H1 (cell line): ENCODE results near the gene FHIP1B. TPM values are rescaled to one million over a fixed set of nuclear protein-coding genes. Genes with fewer than 3 reads are reported as not detected.

Source experiments
- CTCF ChIA-PET: fragments of 300-600 bp; sonication (Branson Sonifier 250); formaldehyde crosslinking; loops from one replicate; lab custom pipeline; 2021; ENCODE audit not compliant: partially characterized antibody; lab: Charles Lee
- POLR2A ChIA-PET: fragments of 300-600 bp; sonication (Branson Sonifier 250); formaldehyde crosslinking; loops from one replicate; lab custom pipeline; 2021; ENCODE audit warnings: inconsistent platforms; ENCODE audit not compliant: partially characterized antibody; lab: Charles Lee
- DNase-seq, 2 experiments: peaks; one replicate each; pipeline versions ENCODE4 v3.0.0 to v3.0.0-alpha.2; 2010 to 2022; ENCODE audit warnings: low spot score in 2 of 2, low read depth in 1 of 2, mixed read lengths in 1 of 2
- FAIRE-seq: peaks from 2 replicates; lab custom pipeline; 2011; peaks lifted over from hg19 to GRCh38; lab: Jason Lieb, UNC
- H2AFZ ChIP-seq: 2 replicates; pipeline ENCODE4 v1.8.1; 2012; ENCODE audit warnings: low read length, inconsistent platforms
- H2AK5ac ChIP-seq: 2 replicates; pipeline ENCODE4 v1.6.1; 2013; ENCODE audit warnings: low read depth, low read length
- H2BK120ac ChIP-seq: replicated peaks from 2 replicates; pipeline ENCODE3; 2013; ENCODE audit warnings: low read depth, low read length, inconsistent platforms
- H2BK12ac ChIP-seq: 2 replicates; pipeline ENCODE4 v1.6.1; 2013; ENCODE audit warnings: low read depth, low read length
- H2BK15ac ChIP-seq: 2 replicates; pipeline ENCODE4 v1.6.1; 2013; ENCODE audit warnings: low read length
- H2BK20ac ChIP-seq: 2 replicates; pipeline ENCODE4 v1.6.1; 2013; ENCODE audit warnings: low read length
- H2BK5ac ChIP-seq: 2 replicates; pipeline ENCODE4 v1.6.1; 2013; ENCODE audit warnings: low read depth, low read length
- H3K14ac ChIP-seq: 2 replicates; pipeline ENCODE4 v1.6.1; 2013; ENCODE audit warnings: inconsistent platforms; ENCODE audit not compliant: insufficient read length
- H3K18ac ChIP-seq: 2 replicates; pipeline ENCODE4 v1.6.1; 2013; ENCODE audit warnings: low read length; ENCODE audit errors: extremely low read depth
- H3K23ac ChIP-seq: 2 replicates; pipeline ENCODE4 v1.6.1; 2013; ENCODE audit warnings: inconsistent platforms; ENCODE audit not compliant: insufficient read length
- H3K23me2 ChIP-seq: 2 replicates; pipeline ENCODE4 v1.6.1; 2013; ENCODE audit warnings: low read depth, low read length
- H3K27ac ChIP-seq: 2 replicates; pipeline ENCODE4 v1.6.1; 2011; ENCODE audit warnings: low read depth, low read length, inconsistent platforms
- H3K27me3 ChIP-seq, 4 experiments: replicated peaks in 1 of 4; 1 replicate in 1 of 4; 2 replicates in 3 of 4; pipeline versions ENCODE4 v1.6.1 to v1.8.1; 2011 to 2013; ENCODE audit warnings: low read length in 3 of 4, mild to moderate bottlenecking in 3 of 4, inconsistent platforms in 2 of 4, mixed read lengths in 2 of 4, moderate library complexity in 1 of 4; ENCODE audit not compliant: control insufficient read depth in 3 of 4, insufficient read depth in 3 of 4; ENCODE audit errors: extremely low read depth in 1 of 4
- H3K36me3 ChIP-seq, 4 experiments: 2 replicates each; pipeline versions ENCODE4 v1.6.1 to v1.8.1; 2011 to 2013; ENCODE audit warnings: mild to moderate bottlenecking in 4 of 4, low read length in 3 of 4, moderate library complexity in 2 of 4, control low read depth in 1 of 4, inconsistent platforms in 1 of 4; ENCODE audit not compliant: insufficient read depth in 4 of 4, control insufficient read depth in 2 of 4
- H3K4ac ChIP-seq: replicated peaks from 2 replicates; pipeline ENCODE3; 2013; ENCODE audit warnings: low read length, low read depth, mixed read lengths, inconsistent platforms; ENCODE audit not compliant: insufficient read length
- H3K4me1 ChIP-seq, 4 experiments: replicated peaks in 1 of 4; 1 replicate in 1 of 4; 2 replicates in 3 of 4; pipeline versions ENCODE4 v1.6.1 to v1.8.1; 2011 to 2013; ENCODE audit warnings: low read length in 3 of 4, inconsistent platforms in 2 of 4, mixed read lengths in 1 of 4; ENCODE audit not compliant: insufficient read depth in 4 of 4, control insufficient read depth in 3 of 4
- H3K4me2 ChIP-seq, 2 experiments: 2 replicates each; pipeline versions ENCODE4 v1.6.1 to v1.8.1; 2011 to 2013; ENCODE audit warnings: low read depth in 2 of 2, low read length in 2 of 2, control low read depth in 1 of 2, inconsistent platforms in 1 of 2, mild to moderate bottlenecking in 1 of 2; ENCODE audit not compliant: insufficient read depth in 1 of 2
- H3K4me3 ChIP-seq, 4 experiments: fragments of 200-600, 300-600 bp in 1 of 4; sonication (generic), shearing (Covaris generic), sonication (Bioruptor Twin) in 1 of 4; 2 replicates each; pipeline versions ENCODE4 v1.5.1 to v1.8.1; 2011 to 2016; ENCODE audit warnings: low read length in 4 of 4, low read depth in 3 of 4, control low read depth in 2 of 4, inconsistent platforms in 2 of 4, mild to moderate bottlenecking in 2 of 4, mixed read lengths in 1 of 4, moderate library complexity in 1 of 4; ENCODE audit not compliant: insufficient read depth in 2 of 4; ENCODE audit errors: extremely low read depth in 1 of 4
- H3K56ac ChIP-seq: replicated peaks from 2 replicates; pipeline ENCODE3; 2013; ENCODE audit warnings: low read depth, mild to moderate bottlenecking, mixed read lengths, low read length, inconsistent platforms; ENCODE audit not compliant: insufficient read length
- H3K79me1 ChIP-seq: 2 replicates; pipeline ENCODE4 v1.6.1; 2013; ENCODE audit warnings: low read depth, low read length, control low read depth
- H3K79me2 ChIP-seq, 2 experiments: 2 replicates each; pipeline versions ENCODE4 v1.6.1 to v1.8.1; 2012 to 2013; ENCODE audit warnings: low read length in 2 of 2, mild to moderate bottlenecking in 2 of 2, inconsistent platforms in 1 of 2; ENCODE audit not compliant: insufficient read depth in 2 of 2, control insufficient read depth in 1 of 2
- H3K9ac ChIP-seq, 4 experiments: replicated peaks in 1 of 4; 1 replicate in 1 of 4; 2 replicates in 3 of 4; pipeline versions ENCODE4 v1.6.1 to v1.8.1; 2011 to 2013; ENCODE audit warnings: low read depth in 3 of 4, low read length in 3 of 4, control low read depth in 2 of 4, mild to moderate bottlenecking in 2 of 4, moderate library complexity in 2 of 4, inconsistent platforms in 1 of 4; ENCODE audit errors: extremely low read depth in 1 of 4
- H3K9me3 ChIP-seq, 2 experiments: 2 replicates each; pipeline versions ENCODE4 v1.6.1 to v1.8.1; 2012 to 2013; ENCODE audit warnings: mild to moderate bottlenecking in 2 of 2, moderate library complexity in 2 of 2, control low read depth in 1 of 2, inconsistent platforms in 1 of 2, low read depth in 1 of 2, low read length in 1 of 2, mixed read lengths in 1 of 2; ENCODE audit not compliant: insufficient read depth in 2 of 2
- H4K20me1 ChIP-seq, 2 experiments: replicated peaks in 1 of 2; 2 replicates each; pipeline versions ENCODE3 to v1.8.1; 2011 to 2013; ENCODE audit warnings: inconsistent platforms in 2 of 2, low read length in 2 of 2, mild to moderate bottlenecking in 1 of 2; ENCODE audit not compliant: insufficient read depth in 2 of 2, control insufficient read depth in 1 of 2
- H4K5ac ChIP-seq: 2 replicates; pipeline ENCODE4 v1.6.1; 2013; ENCODE audit warnings: low read length, low read depth, mixed read lengths, inconsistent platforms; ENCODE audit not compliant: insufficient read length
- H4K8ac ChIP-seq: 2 replicates; pipeline ENCODE4 v1.8.0; 2013; ENCODE audit warnings: mild to moderate bottlenecking, moderate library complexity, low read length, inconsistent platforms; ENCODE audit not compliant: insufficient read depth; ENCODE audit errors: extremely low read depth
- H4K91ac ChIP-seq: replicated peaks from 2 replicates; pipeline ENCODE3; 2013; ENCODE audit warnings: low read length, mixed read lengths, inconsistent platforms; ENCODE audit not compliant: insufficient read length
- BACH1 ChIP-seq: IDR thresholded peaks from 2 replicates; pipeline ENCODE4 v1.6.1; 2012; ENCODE audit warnings: low read length, improper control_type of control experiment
- BRCA1 ChIP-seq: IDR thresholded peaks from 2 replicates; pipeline ENCODE4 v1.6.1; 2012; ENCODE audit warnings: low read depth, low read length, improper control_type of control experiment
- CBX5 ChIP-seq: fragments of 300-800, 300-1000 bp; sonication (generic); IDR thresholded peaks from 2 replicates; pipeline ENCODE4 v1.7.1; 2016; ENCODE audit warnings: antibody characterized with exemption, low read length, low read depth
- CEBPB ChIP-seq: IDR thresholded peaks from 2 replicates; pipeline ENCODE4 v1.6.1; 2012; ENCODE audit warnings: low read depth, low read length
- CREB1 ChIP-seq: IDR thresholded peaks from 2 replicates; pipeline ENCODE4 v1.6.1; 2012; ENCODE audit warnings: inconsistent platforms
- EGR1 ChIP-seq: IDR thresholded peaks from 2 replicates; pipeline ENCODE4 v1.6.1; 2011; ENCODE audit warnings: low read depth, low read length, borderline replicate concordance
- HDAC6 ChIP-seq: IDR thresholded peaks from one replicate; pipeline ENCODE4 v1.7.1; 2012; ENCODE audit warnings: low read depth, mild to moderate bottlenecking, inconsistent platforms, low read length, moderate library complexity
- POU5F1 ChIP-seq: IDR thresholded peaks from 2 replicates; pipeline ENCODE4 v1.6.1; 2011; ENCODE audit warnings: low read depth, mild to moderate bottlenecking, low read length, moderate library complexity
- RAD21 ChIP-seq, 2 experiments: IDR thresholded peaks in 1 of 2; conservative IDR thresholded peaks in 1 of 2; 2 replicates each; pipeline ENCODE4 v1.6.1; 2011; ENCODE audit warnings: low read depth in 2 of 2, low read length in 2 of 2, improper control_type of control experiment in 1 of 2, inconsistent platforms in 1 of 2, mild to moderate bottlenecking in 1 of 2, moderate library complexity in 1 of 2
- RBBP5 ChIP-seq: IDR thresholded peaks from 2 replicates; pipeline ENCODE4 v1.7.1; 2012; ENCODE audit warnings: low read depth, mild to moderate bottlenecking, inconsistent platforms, low read length, moderate library complexity, borderline replicate concordance
- RFX5 ChIP-seq: IDR thresholded peaks from 2 replicates; pipeline ENCODE4 v1.6.1; 2011; ENCODE audit warnings: low read depth, low read length, improper control_type of control experiment, borderline replicate concordance
- SIRT6 ChIP-seq: IDR thresholded peaks from one replicate; pipeline ENCODE4 v1.7.1; 2012; ENCODE audit warnings: low read length, inconsistent platforms
- SIX5 ChIP-seq: IDR thresholded peaks from 2 replicates; pipeline ENCODE4 v1.6.1; 2011; ENCODE audit warnings: mild to moderate bottlenecking, low read depth, low read length
- SP1 ChIP-seq: IDR thresholded peaks from 2 replicates; pipeline ENCODE4 v1.6.1; 2011; ENCODE audit warnings: low read depth, low read length
- YY1 ChIP-seq: IDR thresholded peaks from 2 replicates; pipeline ENCODE4 v1.6.1; 2011; ENCODE audit warnings: low read depth, mild to moderate bottlenecking, low read length
- WGBS, 2 experiments: shearing (Covaris generic) in 1 of 2; methylation state at CpG; one replicate each; pipeline versions ENCODE4 v1.1.6 to v1.1.7; 2013 to 2015; ENCODE audit warnings: low lambda C conversion rate in 2 of 2, mixed read lengths in 2 of 2, inconsistent platforms in 1 of 2, low coverage in 1 of 2, missing lambda C conversion rate in 1 of 2; ENCODE audit not compliant: insufficient replicate concordance in 2 of 2, insufficient coverage in 1 of 2, insufficient read length in 1 of 2; ENCODE audit errors: extremely low coverage in 1 of 2, missing lambda C conversion rate in 1 of 2; 5-methylcytosine and 5-hydroxymethylcytosine counted together
- polyA plus RNA-seq, 7 experiments: library from polyadenylated mRNA; depleted of rRNA in 3 of 7; stranded (reverse) in 5 of 7; unstranded in 2 of 7; fragments of >200 nt in 5 of 7; fragments of 200-250 nt in 2 of 7; gene quantifications; 1 replicate in 5 of 7; 2 replicates in 1 of 7; 4 replicates in 1 of 7; pipeline versions ENCODE4 v1.2.1 to v1.2.3, GENCODE V29; 2011 to 2013; ENCODE audit warnings: missing spikeins in 2 of 7, mixed read lengths in 2 of 7
- total RNA-seq: library from RNA; stranded (reverse); fragmentation: NEBNext Ultra II Directional; extraction: Animal tissue kit (Norgen Biotek cat#: 25700); gene quantifications from 2 replicates; pipeline ENCODE4 v1.2.1, GENCODE V29; 2021

FHIP1B gene
- total and polyA plus RNA-seq, 2 of the 8 experiments (the other 6 are each of a cell fraction or from before 2014, with no cell fraction given): 16.8 to 41.9 TPM

DNA sequence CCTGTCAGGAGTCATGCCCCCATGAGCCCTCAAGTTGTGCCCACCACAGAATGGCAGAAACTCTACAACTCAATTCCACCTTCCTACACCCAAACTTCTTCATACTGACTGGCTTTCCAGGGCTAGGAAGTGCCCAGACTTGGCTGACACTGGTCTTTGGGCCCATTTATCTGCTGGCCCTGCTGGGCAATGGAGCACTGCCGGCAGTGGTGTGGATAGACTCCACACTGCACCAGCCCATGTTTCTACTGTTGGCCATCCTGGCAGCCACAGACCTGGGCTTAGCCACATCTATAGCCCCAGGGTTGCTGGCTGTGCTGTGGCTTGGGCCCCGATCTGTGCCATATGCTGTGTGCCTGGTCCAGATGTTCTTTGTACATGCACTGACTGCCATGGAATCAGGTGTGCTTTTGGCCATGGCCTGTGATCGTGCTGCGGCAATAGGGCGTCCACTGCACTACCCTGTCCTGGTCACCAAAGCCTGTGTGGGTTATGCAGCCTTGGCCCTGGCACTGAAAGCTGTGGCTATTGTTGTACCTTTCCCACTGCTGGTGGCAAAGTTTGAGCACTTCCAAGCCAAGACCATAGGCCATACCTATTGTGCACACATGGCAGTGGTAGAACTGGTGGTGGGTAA, 35.1 kb downstream of the FHIP1B start, which contains the start of gene OR52W1:
TSS of gene OR52W1 (plus strand) at position 51 of the 637 bp plus-strand sequence. CDS start at position 51, 0 bp downstream.
- H3K79me2 ChIP-seq: no peaks in the 10 kb centered on the region
- CTCF ChIA-PET: interaction anchor here (1.1 kb wide), 1 partner anchor 29 kb away, joined by 3 read pairs; no protein-coding TSS in a partner anchor
- 98% methylated on average over 5 of the region's 5 CpGs; no CpG with 5 or more reads in 1 of the 2 experiments for WGBS, 2 experiments
- H3K14ac ChIP-seq: no peak within 1 kb of the TSS
- H3K4me1 ChIP-seq: peaks cover 0 to 3% (median 1%) of the 10 kb centered on the region in 4 experiments; a peak in 2 of 7 replicates
- H3K56ac ChIP-seq: no peak within 1 kb of the TSS
- no peak within 1 kb of the TSS for H4K5ac ChIP-seq
- no peak within 1 kb of the TSS for H3K18ac ChIP-seq
- H3K27ac ChIP-seq: no peak within 1 kb of the TSS
- H3K4me3 ChIP-seq: no peak within 1 kb of the TSS
- H3K9me3 ChIP-seq: no peaks in the 10 kb centered on the region; a peak in 1 of 4 replicates
- no peak within 1 kb of the TSS for H2BK120ac ChIP-seq
- DNase-seq (no peak), FAIRE-seq (no peak)
- no peaks in the 10 kb centered on the region; a peak in 1 of 8 replicates for H3K36me3 ChIP-seq
- no peak within 1 kb of the TSS for H2AK5ac ChIP-seq
- no peak within 1 kb of the TSS; the same call in 1 of the 2 replicates for H2BK12ac ChIP-seq
- no peak within 1 kb of the TSS for H2BK20ac ChIP-seq
- H4K8ac ChIP-seq: no peak within 1 kb of the TSS; the same call in 1 of the 2 replicates
- H3K23me2 ChIP-seq: no peaks in the 10 kb centered on the region
- H3K4ac ChIP-seq: no peak within 1 kb of the TSS
- H3K27me3 ChIP-seq: no peaks in the 10 kb centered on the region
- H2BK5ac ChIP-seq: no peak within 1 kb of the TSS
- H3K79me1 ChIP-seq: no peaks in the 10 kb centered on the region
- no peak within 1 kb of the TSS for H3K4me2 ChIP-seq
- POLR2A ChIA-PET: no interaction called here
- H4K91ac ChIP-seq: no peak within 1 kb of the TSS
- H2BK15ac ChIP-seq: no peak within 1 kb of the TSS
- no peak within 1 kb of the TSS for H3K23ac ChIP-seq
- no peak within 1 kb of the TSS for H3K9ac ChIP-seq
- no peak within 1 kb of the TSS for H2AFZ ChIP-seq
- no peaks in the 10 kb centered on the region for H4K20me1 ChIP-seq
- TF ChIP-seq SP1 (no peak), CEBPB (no peak), SIX5 (no peak), BRCA1 (no peak), RBBP5 (no peak), HDAC6 (no peak), RFX5 (no peak), BACH1 (no peak), CREB1 (no peak), YY1 (no peak), CBX5 (no peak), SIRT6 (no peak), EGR1 (no peak), RAD21 (IDR thresholded peaks at IDR 0.05 in 1 of 2, conservative IDR thresholded peaks at IDR 0.05 in 1 of 2; ENCODE audit: low read depth in 2 of 2, low read length in 2 of 2) (no peak), POU5F1 (no peak)
